GM12801 (cell line): Measurements from ENCODE around the gene CDK14.

Source experiments
- CTCF ChIP-seq: IDR thresholded peaks from one replicate; pipeline ENCODE4 v1.5.1; 2011; ENCODE audit warnings: control low read depth; ENCODE audit not compliant: insufficient read length; ENCODE audit errors: extremely low read depth

The CDK14 gene

GRCh38 chr7:91157579-91158320 is 561.6 kb downstream of the CDK14 start:
- no peak for TF ChIP-seq CTCF

GRCh38 chr7:91162436-91162835 is 566.3 kb downstream of the CDK14 start:
- TF ChIP-seq CTCF = no peak

- TF ChIP-seq CTCF = no peak
Observed at GRCh38 chr7:91164506-91164905, 568.4 kb downstream of the CDK14 start.

GRCh38 chr7:91165006-91165845 is 569.1 kb downstream of the CDK14 start:
- TF ChIP-seq CTCF = no peak

- TF ChIP-seq CTCF = no peak
Observed at GRCh38 chr7:91165846-91166230, 569.7 kb downstream of the CDK14 start.

- TF ChIP-seq CTCF = no peak
Observed at GRCh38 chr7:91168871-91169829, 573.0 kb downstream of the CDK14 start.

- no peak for TF ChIP-seq CTCF
Observed at GRCh38 chr7:91169830-91170191, 573.7 kb downstream of the CDK14 start.
